ENCODE data around the gene GADD45B.
A peak's percentile ranks its signal among the peaks of the same experiment; 100 is the strongest.
"Not testable (repeated sequence)": the region's sequence is repeated elsewhere in the genome, so short reads cannot be mapped to it uniquely, and the experiment has no call there.

The GADD45B gene

DNA sequence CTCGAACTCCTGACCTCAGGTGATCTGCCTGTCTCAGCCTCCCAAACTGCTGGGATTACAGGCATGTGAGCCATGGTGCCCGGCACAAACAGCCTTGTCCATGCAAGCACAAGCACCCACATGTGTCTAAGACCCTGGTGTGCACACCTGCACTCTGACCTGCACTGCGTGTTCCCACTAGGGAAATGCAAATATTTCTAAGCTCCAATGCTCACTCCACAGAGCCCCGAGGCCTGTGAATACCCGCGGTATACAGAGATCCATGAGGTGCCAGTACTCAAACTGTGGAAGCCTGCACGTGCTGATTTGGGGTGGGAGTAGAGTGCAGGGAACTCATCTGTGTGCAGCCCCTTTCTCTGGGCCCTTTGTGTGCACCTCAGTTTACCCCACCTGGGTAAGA is 14.7 kb downstream of the GADD45B start:
- no peak for DNase-seq

- no peak for DNase-seq
Measured at GRCh38 chr19:2491130-2491801, 15.3 kb downstream of the GADD45B start.

DNA sequence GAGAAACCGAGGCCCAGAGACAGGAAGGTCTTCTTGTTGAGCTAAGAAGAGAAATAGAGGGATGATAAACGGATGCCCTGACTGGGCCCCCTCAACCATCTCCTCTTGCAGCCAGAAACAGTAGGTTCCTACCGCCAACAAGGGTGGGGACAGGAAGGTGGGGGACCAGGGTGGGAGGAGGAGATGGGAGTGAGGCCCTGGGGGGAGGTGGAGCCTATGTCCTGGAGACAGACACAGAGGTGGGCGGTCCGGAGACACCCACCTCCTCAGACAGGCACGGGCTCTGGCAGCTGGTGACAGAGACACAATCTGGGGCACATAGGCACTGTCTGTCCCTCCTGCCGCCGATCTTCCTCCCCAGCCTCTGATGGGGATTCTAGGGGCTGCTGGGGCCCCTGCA is 16.9 kb downstream of the GADD45B start:
- no peak for DNase-seq

- DNase-seq = not testable (repeated sequence)
Measured at GRCh38 chr19:2493448-2493847, 17.5 kb downstream of the GADD45B start.

- no peak for DNase-seq
Measured at GRCh38 chr19:2494084-2494446, 18.1 kb downstream of the GADD45B start.

DNA sequence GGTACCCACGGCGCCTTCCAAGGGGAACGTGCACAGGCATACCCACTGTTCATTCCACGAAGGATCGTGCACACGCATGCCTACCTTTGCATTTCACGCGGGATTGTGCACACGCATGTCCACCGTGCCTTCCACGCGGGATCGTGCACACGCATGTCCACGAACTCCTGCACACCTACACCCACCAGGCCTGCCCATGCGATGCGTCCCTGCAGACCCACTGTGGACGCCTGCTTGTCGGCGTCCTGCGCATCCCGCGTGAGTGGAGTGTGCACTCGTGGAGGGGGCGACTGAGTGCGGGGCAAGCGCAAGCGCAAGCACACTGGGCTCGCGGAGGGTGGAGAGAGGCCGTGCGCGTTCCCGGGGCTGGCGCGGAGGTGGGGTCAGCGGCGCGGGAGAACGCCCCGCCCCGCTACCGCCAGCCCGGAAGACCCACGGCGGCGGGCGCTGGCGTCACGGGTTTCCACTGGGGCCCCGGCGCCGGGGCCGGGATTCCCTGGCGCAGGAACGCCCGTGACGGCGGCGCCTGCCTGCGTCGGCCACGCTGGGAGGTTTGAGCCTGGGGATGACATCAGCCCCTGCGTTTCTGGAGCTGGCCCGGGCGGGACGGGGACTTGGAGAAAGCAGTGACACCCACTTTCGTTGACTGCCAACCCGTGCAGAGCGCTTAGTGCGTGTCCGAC is 18.7 kb downstream of the GADD45B start:
- peak; percentile 39 for DNase-seq

- no peak for DNase-seq
Measured at GRCh38 chr19:2495130-2495641, 19.3 kb downstream of the GADD45B start.

DNA sequence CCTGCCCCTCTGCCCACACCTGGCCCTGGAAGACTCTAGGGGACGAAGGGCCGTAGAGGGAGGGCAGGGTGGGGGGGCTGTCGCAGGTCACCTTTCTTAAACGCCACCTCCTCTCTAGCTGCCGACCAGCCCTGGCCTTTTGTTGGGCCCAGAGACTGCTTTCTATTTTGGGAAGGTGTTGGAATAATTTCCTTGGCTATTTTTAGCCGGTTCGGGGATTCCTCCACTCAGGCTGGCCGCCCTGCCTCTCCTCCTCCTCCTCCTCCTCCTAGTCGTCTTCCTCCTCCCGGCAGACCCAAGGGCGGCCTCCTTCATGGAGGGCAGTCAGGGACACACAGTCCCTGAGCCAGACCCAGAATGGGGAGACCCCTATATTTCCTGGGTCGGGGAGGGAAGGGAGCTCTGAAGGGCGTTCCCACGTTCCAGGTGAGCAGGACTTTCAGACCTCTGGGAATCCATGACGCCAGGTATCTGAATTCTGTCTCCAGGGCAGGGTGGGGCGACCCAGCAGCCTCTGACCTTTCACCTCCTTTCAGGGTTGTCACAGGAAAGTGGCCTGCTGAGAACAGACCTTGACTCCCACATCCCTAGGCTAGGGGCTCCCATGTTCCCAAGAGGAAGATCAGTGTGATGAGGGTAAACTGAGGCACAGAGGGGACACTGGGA is 19.9 kb downstream of the GADD45B start:
- DNase-seq = no peak

GRCh38 chr19:2497186-2497585 is 21.3 kb downstream of the GADD45B start:
- DNase-seq = no peak

- DNase-seq = no peak
Measured at GRCh38 chr19:2500156-2500555, 24.2 kb downstream of the GADD45B start.

DNA sequence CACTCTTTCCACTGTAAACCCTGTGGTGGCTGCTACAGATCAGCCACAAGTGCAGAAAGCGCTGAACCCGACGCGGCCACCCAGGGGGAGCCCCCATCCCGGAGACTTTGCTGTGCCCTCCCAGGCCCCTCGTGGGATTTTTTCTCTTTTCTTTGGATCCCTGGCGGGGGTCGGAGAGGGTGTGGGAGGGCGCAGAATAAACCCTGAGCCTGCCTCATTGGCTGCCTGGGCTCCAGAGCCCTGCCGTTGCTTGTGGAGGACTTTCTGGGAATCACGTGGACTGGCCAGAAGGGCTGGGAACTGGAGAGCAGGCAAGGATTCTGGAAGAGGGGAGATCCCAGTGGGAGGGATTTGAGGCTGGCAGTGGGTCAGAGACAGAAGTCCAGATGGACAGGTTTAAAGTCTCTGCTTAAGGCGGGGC is 24.9 kb downstream of the GADD45B start:
- no peak for DNase-seq

DNA sequence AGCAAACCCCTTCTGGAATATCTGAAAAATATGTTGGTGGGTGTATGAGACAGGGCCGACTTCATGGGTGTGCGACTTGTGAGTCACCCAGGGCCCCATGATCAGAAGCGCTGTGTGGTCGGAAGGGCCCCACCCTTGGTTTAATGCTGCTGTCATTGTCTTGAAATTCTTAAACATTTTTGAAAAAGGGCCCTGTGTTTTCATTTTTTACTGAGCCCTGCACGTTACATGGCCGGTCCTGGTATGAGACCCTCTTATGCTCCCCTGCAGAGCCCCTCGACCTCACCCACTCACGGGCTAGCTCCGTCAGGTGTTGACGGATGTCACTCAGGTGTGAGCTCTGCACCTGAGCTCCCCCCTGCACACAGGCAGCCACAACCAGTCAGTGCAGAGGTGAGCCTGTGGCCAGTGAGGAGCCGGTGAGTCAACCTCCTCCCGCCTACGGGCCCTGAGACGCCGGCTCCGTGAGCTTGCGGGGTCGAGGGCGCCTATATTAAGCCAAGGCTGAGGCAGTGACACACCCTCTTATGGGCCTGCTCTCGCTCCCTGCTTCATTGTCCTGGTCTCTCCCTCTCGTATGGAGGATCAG is 27.7 kb downstream of the GADD45B start:
- peak; percentile 56 for DNase-seq

DNA sequence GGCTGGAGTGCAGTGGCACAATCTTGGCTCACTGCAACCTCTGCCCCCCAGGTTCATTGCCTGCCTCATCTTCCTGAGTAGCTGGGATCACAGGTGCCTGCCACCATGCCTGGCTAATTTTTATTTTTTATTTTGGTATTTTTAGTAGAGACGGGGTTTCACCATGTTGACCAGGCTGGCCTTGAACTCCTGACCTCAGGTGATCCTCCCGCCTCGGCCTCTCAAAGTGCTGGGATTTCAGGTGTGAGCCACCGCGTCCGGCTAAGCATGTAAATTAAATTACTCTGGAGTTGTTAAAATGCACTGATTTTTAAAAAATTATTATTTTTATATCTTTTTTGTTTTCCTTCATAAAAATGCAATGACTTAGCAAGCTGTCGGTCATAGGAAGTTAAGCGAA is 30.7 kb downstream of the GADD45B start:
- not testable (repeated sequence) for DNase-seq

GRCh38 chr19:2507109-2507508 is 31.2 kb downstream of the GADD45B start:
- DNase-seq = no peak

- no peak for DNase-seq
Measured at GRCh38 chr19:2509096-2509495, 33.2 kb downstream of the GADD45B start.

DNA sequence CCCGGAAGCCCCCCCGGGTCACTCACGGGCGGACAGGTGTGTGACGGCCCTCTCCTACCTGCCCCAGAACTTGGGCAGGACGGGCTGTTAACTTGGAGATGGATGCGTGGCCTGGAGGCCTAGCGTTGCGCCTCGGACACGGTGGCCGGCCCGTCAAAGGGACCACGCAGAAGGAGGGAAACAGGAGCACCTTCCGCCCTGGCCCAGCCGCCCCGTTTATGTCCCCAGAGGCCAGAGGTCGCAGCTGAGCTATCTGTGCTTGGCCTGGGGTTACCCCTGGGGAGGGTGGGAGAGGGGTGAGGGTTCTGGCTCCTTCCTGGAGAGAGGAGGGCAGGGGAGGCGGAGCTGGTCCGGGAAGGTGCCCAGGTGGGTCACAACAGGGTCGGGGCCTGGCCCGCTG is 35.6 kb downstream of the GADD45B start:
- no peak for DNase-seq

- no peak for DNase-seq
Measured at GRCh38 chr19:2511991-2512390, 36.1 kb downstream of the GADD45B start.

GRCh38 chr19:2512523-2513431 is 36.9 kb downstream of the GADD45B start:
- DNase-seq = no peak

DNA sequence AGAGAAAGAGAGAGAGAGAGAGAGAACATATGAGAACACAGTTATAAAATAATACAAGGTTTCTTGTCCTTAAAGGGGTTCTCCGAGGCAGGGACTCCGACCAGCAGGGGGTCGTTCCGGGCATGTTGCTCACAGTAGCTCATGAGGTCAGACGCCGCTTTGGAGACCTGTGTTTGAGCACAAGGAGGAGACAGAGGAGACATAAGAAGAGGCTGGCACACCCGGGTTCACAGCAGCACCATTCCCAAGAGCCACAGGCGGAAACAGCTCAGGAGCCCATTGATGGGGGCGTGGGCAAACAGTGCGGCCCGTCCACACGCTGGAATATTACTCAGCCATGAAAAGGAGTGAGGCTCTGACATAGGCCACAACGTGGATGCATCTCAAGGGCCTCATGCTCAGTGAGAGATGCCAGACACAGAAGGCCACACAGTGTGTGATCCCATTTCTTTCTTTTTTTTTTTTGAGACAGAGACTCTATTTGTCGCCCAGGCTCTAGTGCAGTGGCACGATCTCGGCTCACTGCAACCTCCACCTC is 39.1 kb downstream of the GADD45B start:
- no peak for DNase-seq

DNA sequence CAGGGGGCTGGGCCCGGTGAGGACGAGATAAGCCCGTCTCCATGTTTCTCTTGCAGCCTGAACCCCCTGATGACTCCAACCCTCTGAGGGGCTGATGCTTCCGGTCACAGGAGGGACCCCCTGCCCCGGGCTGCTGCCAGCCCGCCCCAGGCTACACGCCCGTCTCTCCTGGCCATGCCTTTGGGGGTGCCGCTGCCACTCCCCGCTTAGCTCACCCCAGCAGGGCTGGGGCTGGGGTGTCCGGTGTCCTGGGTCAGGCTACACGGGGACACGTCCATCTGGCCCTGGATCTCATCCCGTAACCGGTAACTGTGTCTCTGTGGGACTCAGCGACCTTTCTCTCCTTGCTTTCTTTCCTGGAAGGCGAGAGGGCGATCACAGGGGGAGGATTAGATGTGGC is 40.8 kb downstream of the GADD45B start:
- DNase-seq = no peak

DNA sequence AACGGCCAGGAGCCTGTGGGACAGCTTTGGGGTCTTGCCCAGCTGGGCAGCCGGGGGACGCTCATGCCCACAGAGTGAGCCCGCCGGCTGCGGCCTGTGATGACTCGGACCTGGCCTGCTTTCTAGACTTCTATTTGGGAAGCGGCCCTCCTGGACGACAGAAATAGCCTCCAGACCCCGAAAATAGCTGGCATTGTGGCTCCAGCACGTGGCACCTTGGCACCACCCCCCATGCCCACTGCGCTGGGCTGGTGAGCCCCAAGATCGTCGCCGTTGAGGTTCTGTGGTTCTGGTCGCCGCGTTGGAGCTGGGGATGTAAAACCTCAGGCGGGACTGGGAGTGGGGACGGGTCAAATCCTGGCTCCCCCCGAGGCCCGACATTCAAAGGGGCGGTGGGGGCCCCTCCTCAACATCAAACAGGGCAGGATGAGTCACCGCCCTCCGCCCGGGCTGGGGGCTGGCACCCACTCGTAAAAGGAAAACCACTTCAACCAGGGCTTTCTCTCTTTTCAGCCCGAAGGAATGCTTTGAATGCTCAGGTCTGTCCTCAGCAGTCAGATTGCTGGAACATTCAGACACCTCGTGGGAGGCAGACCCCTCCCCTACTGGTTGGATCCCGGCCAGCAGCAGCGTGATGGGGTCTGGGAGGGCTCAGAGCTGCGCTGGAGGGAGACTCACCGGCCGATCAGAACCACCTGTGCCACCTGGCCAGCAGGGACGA is 42.1 kb downstream of the GADD45B start:
- no peak for DNase-seq

DNA sequence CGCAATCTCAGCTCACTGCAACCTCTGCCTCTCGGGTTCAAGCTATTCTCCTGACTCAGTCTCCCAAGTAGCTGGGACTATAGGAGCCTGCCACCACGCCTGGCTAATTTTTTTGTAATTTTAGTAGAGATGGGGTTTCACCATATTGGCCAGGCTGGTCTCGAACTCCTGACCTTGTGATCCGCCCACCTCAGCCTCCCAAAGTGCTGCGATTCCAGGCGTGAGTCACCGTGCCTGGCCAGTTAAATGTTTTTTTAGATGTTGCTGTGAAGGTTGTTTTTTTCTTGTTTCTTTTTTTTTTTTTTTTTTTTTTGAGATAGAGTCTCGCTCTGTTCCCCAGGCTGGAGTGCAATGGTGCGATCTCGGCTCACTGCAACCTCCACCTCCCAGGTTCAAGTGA is 42.9 kb downstream of the GADD45B start:
- not testable (repeated sequence) for DNase-seq
